Neutrophil (primary cell): ENCODE measurements around the gene XRN2.
"Not testable (repeated sequence)": the region's sequence is repeated elsewhere in the genome, so short reads cannot be mapped to it uniquely, and the experiment has no call there.

ENCODE experiments used
- H3K27ac ChIP-seq: fragments of 200-600 bp; sonication (generic); 2 replicates; pipeline ENCODE4 v1.5.1; 2016; ENCODE audit warnings: mild to moderate bottlenecking, moderate library complexity
- H3K27me3 ChIP-seq: fragments of 200-600 bp; sonication (generic); 2 replicates; pipeline ENCODE4 v1.6.0; 2016; ENCODE audit warnings: mild to moderate bottlenecking
- H3K36me3 ChIP-seq: fragments of 200-600 bp; sonication (generic); 2 replicates; pipeline ENCODE4 v1.5.1; 2017
- H3K4me1 ChIP-seq, 2 experiments: fragments of 200-600 bp in 1 of 2; sonication (generic) in 1 of 2; 1 replicate in 1 of 2; 2 replicates in 1 of 2; pipeline versions ENCODE4 v1.5.1 to v1.6.1; 2013 to 2016; ENCODE audit warnings: low read depth in 1 of 2, low read length in 1 of 2, mild to moderate bottlenecking in 1 of 2, moderate library complexity in 1 of 2; ENCODE audit not compliant: control insufficient read depth in 1 of 2, insufficient read depth in 1 of 2
- H3K4me3 ChIP-seq, 2 experiments: fragments of 200-600 bp in 1 of 2; sonication (generic) in 1 of 2; 1 replicate in 1 of 2; 2 replicates in 1 of 2; pipeline ENCODE4 v1.5.1; 2013 to 2016; ENCODE audit warnings: low read depth in 1 of 2, low read length in 1 of 2, mild to moderate bottlenecking in 1 of 2, moderate library complexity in 1 of 2
- H3K9me3 ChIP-seq: fragments of 200-600 bp; sonication (generic); 2 replicates; pipeline ENCODE4 v1.5.1; 2016
- CTCF ChIP-seq: fragments of 200-600 bp; sonication (generic); IDR thresholded peaks from 2 replicates; pipeline ENCODE4 v1.5.1; 2016; ENCODE audit warnings: antibody characterized with exemption

XRN2 gene

GRCh38 chr20:21360705-21361104, 57.6 kb downstream of the XRN2 start:
- Histone ChIP-seq H3K36me3 (peaks cover 48% of the 10 kb centered on the region), H3K27ac (peak overlapping the region; percentile 70), H3K4me1 (peaks cover 32 to 39% of the 10 kb centered on the region in 2 experiments), H3K9me3 (no peaks in the 10 kb centered on the region), H3K27me3 (no peaks in the 10 kb centered on the region), H3K4me3 (no peak overlapping the region)
- no peak for TF ChIP-seq CTCF

GRCh38 chr20:21361266-21361665, 58.1 kb downstream of the XRN2 start:
- no peak for TF ChIP-seq CTCF
- Histone ChIP-seq H3K9me3 (no peaks in the 10 kb centered on the region), H3K36me3 (peaks cover 45% of the 10 kb centered on the region), H3K4me3 (no peak overlapping the region), H3K4me1 (peaks cover 32 to 39% of the 10 kb centered on the region in 2 experiments), H3K27me3 (no peaks in the 10 kb centered on the region), H3K27ac (peak overlapping the region; percentile 70)

GRCh38 chr20:21364413-21364812, 61.3 kb downstream of the XRN2 start:
- Histone ChIP-seq H3K27me3 (no peaks in the 10 kb centered on the region), H3K9me3 (no peaks in the 10 kb centered on the region), H3K4me1 (peaks cover 28 to 32% of the 10 kb centered on the region in 2 experiments), H3K36me3 (peaks cover 48% of the 10 kb centered on the region), H3K27ac (no peak overlapping the region), H3K4me3 (no peak overlapping the region)
- TF ChIP-seq CTCF = no peak

GRCh38 chr20:21365771-21366170, 62.6 kb downstream of the XRN2 start:
- Histone ChIP-seq H3K27ac (no peak overlapping the region), H3K9me3 (no peaks in the 10 kb centered on the region), H3K27me3 (no peaks in the 10 kb centered on the region), H3K4me3 (no peak overlapping the region), H3K4me1 (peaks cover 18 to 23% of the 10 kb centered on the region in 2 experiments), H3K36me3 (peaks cover 58% of the 10 kb centered on the region)
- no peak for TF ChIP-seq CTCF

- H3K9me3 ChIP-seq, H3K27me3 ChIP-seq, H3K27ac ChIP-seq, H3K4me3 ChIP-seq: not testable (repeated sequence)
- peaks cover 63% of the 10 kb centered on the region for H3K36me3 ChIP-seq
- H3K4me1 ChIP-seq = peaks cover 13 to 18% of the 10 kb centered on the region in 2 experiments
Observed at GRCh38 chr20:21366273-21366672, 63.1 kb downstream of the XRN2 start.

GRCh38 chr20:21368791-21369190, 65.7 kb downstream of the XRN2 start:
- Histone ChIP-seq H3K27me3 (no peaks in the 10 kb centered on the region), H3K36me3 (peaks cover 67% of the 10 kb centered on the region), H3K4me3 (no peak overlapping the region), H3K9me3 (no peaks in the 10 kb centered on the region), H3K27ac (no peak overlapping the region), H3K4me1 (no peaks in the 10 kb centered on the region)
- no peak for TF ChIP-seq CTCF
